Activated CD8-positive, alpha-beta T cell treated with anti-CD3 and anti-CD28 coated beads, Interleukin-2, amount 10 ng/mL, durations not matched to agents 7 days and 5 days (primary cell): Measurements from ENCODE around the gene HSPA1L. TPM values are rescaled to one million over a fixed set of nuclear protein-coding genes. Genes with fewer than 3 reads are reported as not detected.
A peak's percentile ranks its signal among the peaks of the same experiment; 100 is the strongest.
"Not testable (repeated sequence)": the region's sequence is repeated elsewhere in the genome, so short reads cannot be mapped to it uniquely, and the experiment has no call there.

Experiments used
- ATAC-seq: fragments of 150-1000 bp; cut with Tn5 transposase; one replicate; pipeline ENCODE4 v1.10.0; 2021; ENCODE audit warnings: moderate library complexity
- CTCF ChIA-PET: fragments of 350-600 bp; sonication (Branson Sonifier 250); formaldehyde crosslinking; loops from one replicate; lab custom pipeline; 2021; ENCODE audit warnings: antibody characterized with exemption; lab: Charles Lee
- POLR2A ChIA-PET: fragments of 350-600 bp; sonication (Branson Sonifier 250); formaldehyde crosslinking; loops from one replicate; lab custom pipeline; 2021; ENCODE audit warnings: antibody characterized with exemption; lab: Charles Lee
- DNase-seq: peaks from one replicate; pipeline ENCODE4 v3.0.0-alpha.2; 2020
- H3K27ac Mint-ChIP-seq: one replicate; pipeline ENCODE4 v1.8.0; 2021; ENCODE audit warnings: mild to moderate bottlenecking, mixed read lengths
- H3K27me3 Mint-ChIP-seq: one replicate; pipeline ENCODE4 v1.8.0; 2021; ENCODE audit warnings: low read depth, mixed read lengths
- H3K36me3 Mint-ChIP-seq: one replicate; pipeline ENCODE4 v1.8.0; 2021; ENCODE audit warnings: low read depth, mixed read lengths
- H3K4me1 Mint-ChIP-seq: one replicate; pipeline ENCODE4 v1.8.0; 2021; ENCODE audit warnings: low read depth, mixed read lengths
- H3K4me3 Mint-ChIP-seq: one replicate; pipeline ENCODE4 v1.8.0; 2021; ENCODE audit warnings: mild to moderate bottlenecking, mixed read lengths
- H3K9me3 Mint-ChIP-seq: one replicate; pipeline ENCODE4 v1.8.0; 2022; ENCODE audit warnings: mixed read lengths; ENCODE audit not compliant: insufficient read depth
- total RNA-seq, 2 experiments: library from RNA; stranded (reverse); gene quantifications; one replicate each; pipeline ENCODE4 v1.2.3, GENCODE V29; 2021

The HSPA1L gene
- total RNA-seq, 2 experiments from 2014 or later = 3.0 to 3.1 TPM

DNA sequence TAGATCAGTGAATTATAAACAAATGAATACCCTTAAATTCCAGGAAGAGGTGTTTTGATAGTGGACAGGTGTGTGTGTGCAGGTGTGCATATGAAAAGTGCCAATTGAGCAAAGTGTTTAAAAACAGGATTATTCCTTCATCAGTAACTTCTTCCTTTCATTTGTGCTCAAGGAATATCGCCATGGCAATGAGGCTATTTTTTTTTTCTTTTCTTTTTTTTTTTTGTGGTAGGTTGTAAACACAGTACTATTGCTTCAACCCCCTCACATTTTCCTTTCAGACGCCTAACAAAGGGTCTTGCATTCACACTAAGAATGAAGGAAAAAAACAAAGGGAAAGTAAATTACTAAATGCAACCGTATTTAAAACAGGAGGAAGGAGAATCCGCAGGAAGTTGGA, 10.5 kb upstream of the HSPA1L start:
- ChIA-PET CTCF (interaction anchor here (0.6 to 2.8 kb wide), 5 partner anchors 8 to 241 kb away, joined by 3 to 17 read pairs (median 3); partner anchors contain the start of genes LSM2 and MSH5), POLR2A (interaction anchor here (3.4 kb wide), 1 partner anchor 161 kb away, joined by 17 read pairs; the partner anchor contains the start of genes CSNK2B and GPANK1)
- Mint-ChIP-seq H3K4me3 (peak overlapping the region; percentile 86), H3K36me3 (peaks cover 20% of the 10 kb centered on the region), H3K27me3 (no peaks in the 10 kb centered on the region), H3K4me1 (peaks cover 53% of the 10 kb centered on the region), H3K9me3 (no peaks in the 10 kb centered on the region), H3K27ac (peak overlapping the region; percentile 52)
- no peak for DNase-seq
- no peak for ATAC-seq

DNA sequence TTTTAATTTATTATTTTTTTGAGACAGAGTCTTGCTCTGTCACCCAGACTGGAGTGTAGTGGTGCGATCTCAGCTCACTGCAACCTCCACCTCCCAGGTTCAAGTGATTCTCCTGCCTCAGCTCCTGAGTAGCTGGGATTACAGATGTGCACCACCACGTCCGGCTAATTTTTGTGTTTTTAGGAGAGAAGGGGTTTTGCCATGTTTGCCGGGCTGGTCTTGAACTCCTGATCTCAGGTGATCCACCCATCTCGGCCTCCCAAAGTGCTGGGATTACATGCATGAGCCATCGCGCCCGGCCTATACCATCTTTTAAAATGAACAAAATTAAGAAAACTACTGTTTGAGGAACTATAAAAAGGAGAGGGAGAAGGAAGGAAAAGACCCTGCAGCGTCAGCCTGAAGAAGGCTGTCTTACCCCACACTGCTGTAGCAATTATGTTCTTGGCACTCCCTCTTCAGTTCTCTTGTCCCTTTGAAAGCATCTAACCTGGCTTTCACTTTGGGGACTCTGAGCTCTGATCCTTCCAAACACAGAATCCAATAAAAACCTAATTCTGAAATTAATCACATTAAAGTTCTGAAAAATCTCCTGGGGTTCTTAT, 8.6 kb upstream of the HSPA1L start:
- not testable (repeated sequence) for DNase-seq
- peaks cover 64% of the 10 kb centered on the region for H3K4me1 Mint-ChIP-seq

GRCh38 chr6:31822036-31822821, 7.1 kb upstream of the HSPA1L start:
- Mint-ChIP-seq H3K36me3 (peaks cover 22% of the 10 kb centered on the region), H3K27me3 (no peaks in the 10 kb centered on the region), H3K27ac (peak overlapping the region; percentile 88), H3K4me1 (peaks cover 78% of the 10 kb centered on the region), H3K4me3 (peak overlapping the region; percentile 87), H3K9me3 (no peaks in the 10 kb centered on the region)
- CTCF ChIA-PET = interaction anchor here (0.7 to 1.6 kb wide), 4 partner anchors 26 to 93 kb away, joined by 3 to 5 read pairs (median 4); partner anchors contain the start of genes DDAH2 and VARS1
- ATAC-seq (peak; percentile 26), DNase-seq (peak; percentile 68)
- POLR2A ChIA-PET = interaction anchor here (0.7 to 2.4 kb wide), 6 partner anchors 12 to 87 kb away, joined by 3 to 9 read pairs (median 3); partner anchors contain the start of genes CLIC1, LSM2, MSH5 and VARS1

More for the DNA sequence above, 8.6 kb upstream of the HSPA1L start:
- not testable (repeated sequence) for H3K27ac Mint-ChIP-seq, ATAC-seq, H3K4me3 Mint-ChIP-seq, H3K9me3 Mint-ChIP-seq, H3K27me3 Mint-ChIP-seq
- ChIA-PET CTCF (interaction anchor here (1.0 to 1.3 kb wide), 2 partner anchors 40 to 94 kb away, joined by 3 read pairs; partner anchors contain the start of gene DDAH2), POLR2A (interaction anchor here (2.4 kb wide), 1 partner anchor 84 kb away, joined by 9 read pairs; the partner anchor contains the start of gene MSH5)
- H3K36me3 Mint-ChIP-seq = peaks cover 12% of the 10 kb centered on the region

DNA sequence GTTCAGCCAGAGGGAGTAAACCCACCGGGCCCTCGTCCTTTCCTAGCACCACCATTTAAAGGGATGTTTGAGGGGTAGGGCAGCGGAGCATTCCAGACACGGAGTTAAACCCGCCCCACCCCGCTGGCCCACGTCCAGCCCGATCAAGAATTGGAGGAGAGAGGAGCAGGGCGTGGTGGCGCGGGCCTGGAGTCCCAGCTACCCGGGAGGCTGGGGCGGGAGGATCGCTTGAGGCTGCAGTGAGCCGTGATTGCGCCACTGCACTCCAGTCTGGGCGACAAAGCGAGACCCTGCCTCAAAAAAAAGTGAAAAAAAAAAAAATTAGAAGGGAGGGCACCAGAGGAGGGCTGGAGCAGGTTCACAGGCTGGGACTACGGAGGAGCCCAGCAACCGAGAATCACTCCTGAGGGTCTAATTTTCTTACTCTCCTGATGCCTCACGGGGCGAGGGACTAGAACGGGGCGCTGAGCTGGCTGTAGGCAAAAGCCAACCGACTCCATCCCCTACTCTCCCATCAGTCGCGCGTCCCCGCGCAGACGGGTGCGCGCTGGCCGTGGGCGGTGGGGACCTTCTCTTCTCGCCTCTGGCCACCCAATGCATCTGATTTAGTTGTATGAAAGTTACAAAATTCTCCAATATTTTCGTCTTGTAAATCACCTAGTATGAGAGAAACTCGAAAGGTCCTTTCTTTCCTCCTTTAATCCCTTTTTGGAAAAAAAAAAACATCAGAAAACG, 6.4 kb upstream of the HSPA1L start:
- H3K36me3 Mint-ChIP-seq = peaks cover 22% of the 10 kb centered on the region
- no peaks in the 10 kb centered on the region for H3K27me3 Mint-ChIP-seq
- ChIA-PET POLR2A (interaction anchor here (1.2 to 2.4 kb wide), 5 partner anchors 12 to 86 kb away, joined by 3 to 9 read pairs (median 3); partner anchors contain the start of genes CLIC1, LSM2, MSH5 and VARS1), CTCF (interaction anchor here (1.6 kb wide), 1 partner anchor 51 kb away, joined by 5 read pairs; no protein-coding TSS in a partner anchor)
- H3K27ac Mint-ChIP-seq = peak overlapping the region; percentile 88
- peaks cover 70% of the 10 kb centered on the region for H3K4me1 Mint-ChIP-seq
- ATAC-seq = peak; percentile 24
- H3K9me3 Mint-ChIP-seq = no peaks in the 10 kb centered on the region
- peak; percentile 58 for DNase-seq
- H3K4me3 Mint-ChIP-seq = peak overlapping the region; percentile 87

DNA sequence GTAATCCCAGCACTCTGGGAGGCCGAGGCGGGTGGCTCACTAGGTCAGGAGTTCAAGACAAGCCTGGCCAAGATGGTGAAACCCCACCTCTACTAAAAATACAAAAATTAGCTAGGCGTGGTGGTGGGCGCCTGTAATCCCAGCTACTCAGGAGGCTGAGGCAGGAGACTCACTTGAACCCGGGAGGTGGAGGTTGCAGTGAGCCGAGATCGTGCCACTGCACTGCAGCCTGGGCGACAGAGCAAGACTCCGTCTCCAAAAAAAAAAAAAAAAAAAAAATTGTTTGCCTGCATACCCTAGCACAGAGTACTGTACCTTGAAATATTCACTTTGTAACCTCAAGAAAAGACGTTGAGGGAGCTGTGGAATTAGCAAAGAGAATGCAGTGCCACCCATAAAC, 5.3 kb upstream of the HSPA1L start:
- H3K4me3 Mint-ChIP-seq = peak overlapping the region; percentile 87
- peaks cover 62% of the 10 kb centered on the region for H3K4me1 Mint-ChIP-seq
- H3K27me3 Mint-ChIP-seq, H3K27ac Mint-ChIP-seq, POLR2A ChIA-PET, ATAC-seq, DNase-seq, H3K9me3 Mint-ChIP-seq: not testable (repeated sequence)
- H3K36me3 Mint-ChIP-seq = peaks cover 20% of the 10 kb centered on the region
- CTCF ChIA-PET = interaction anchor here (1.1 to 4.0 kb wide), 4 partner anchors 13 to 93 kb away, joined by 3 to 14 read pairs (median 8); partner anchors contain the start of gene LSM2

DNA sequence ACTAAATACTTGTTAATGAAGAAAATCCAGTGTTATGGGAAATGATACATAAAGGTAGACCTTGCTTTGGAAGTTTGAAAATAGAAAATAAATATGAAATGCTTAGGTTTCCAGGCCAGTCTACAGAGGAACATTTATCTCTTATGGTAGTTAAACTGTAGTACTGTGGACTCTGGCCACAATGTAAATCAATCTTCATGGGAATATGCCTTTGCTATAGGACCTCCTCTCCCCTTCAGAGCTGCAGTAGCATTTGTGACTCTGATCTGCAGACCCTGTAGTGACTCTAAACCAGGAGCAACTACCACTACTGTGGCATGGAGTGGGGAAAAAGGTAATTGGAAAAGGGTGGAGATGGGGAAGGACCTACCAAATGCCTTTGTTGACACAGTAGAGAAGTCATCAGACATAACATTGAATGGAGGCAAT, 4.8 kb upstream of the HSPA1L start:
- no peak for ATAC-seq
- ChIA-PET POLR2A (no interaction called here), CTCF (interaction anchor here (1.1 to 4.0 kb wide), 5 partner anchors 10 to 93 kb away, joined by 3 to 14 read pairs (median 6); partner anchors contain the start of gene LSM2)
- Mint-ChIP-seq H3K9me3 (no peaks in the 10 kb centered on the region), H3K27ac (peak overlapping the region; percentile 8), H3K27me3 (no peaks in the 10 kb centered on the region), H3K4me1 (peaks cover 60% of the 10 kb centered on the region), H3K4me3 (peak overlapping the region; percentile 19), H3K36me3 (peaks cover 16% of the 10 kb centered on the region)
- DNase-seq = no peak

- Mint-ChIP-seq H3K36me3 (peaks cover 13% of the 10 kb centered on the region), H3K4me3 (peak overlapping the region; percentile 96), H3K4me1 (peaks cover 58% of the 10 kb centered on the region), H3K27ac (peak overlapping the region; percentile 94)
- not testable (repeated sequence) for ATAC-seq, H3K9me3 Mint-ChIP-seq, H3K27me3 Mint-ChIP-seq
- peak; percentile 48 for DNase-seq
- ChIA-PET POLR2A (interaction anchor here (0.9 to 2.1 kb wide), 13 partner anchors 8 to 238 kb away, joined by 3 to 21 read pairs (median 5); partner anchors contain the start of genes CLIC1, HSPA1B, LSM2 and MSH5), CTCF (interaction anchor here (0.7 to 4.0 kb wide), 14 partner anchors 8 to 238 kb away, joined by 3 to 14 read pairs (median 6); partner anchors contain the start of genes BAG6, CLIC1, LSM2 and MSH5)
These were observed 2.9 kb upstream of the HSPA1L start for GRCh38 chr6:31817929-31818511.

DNA sequence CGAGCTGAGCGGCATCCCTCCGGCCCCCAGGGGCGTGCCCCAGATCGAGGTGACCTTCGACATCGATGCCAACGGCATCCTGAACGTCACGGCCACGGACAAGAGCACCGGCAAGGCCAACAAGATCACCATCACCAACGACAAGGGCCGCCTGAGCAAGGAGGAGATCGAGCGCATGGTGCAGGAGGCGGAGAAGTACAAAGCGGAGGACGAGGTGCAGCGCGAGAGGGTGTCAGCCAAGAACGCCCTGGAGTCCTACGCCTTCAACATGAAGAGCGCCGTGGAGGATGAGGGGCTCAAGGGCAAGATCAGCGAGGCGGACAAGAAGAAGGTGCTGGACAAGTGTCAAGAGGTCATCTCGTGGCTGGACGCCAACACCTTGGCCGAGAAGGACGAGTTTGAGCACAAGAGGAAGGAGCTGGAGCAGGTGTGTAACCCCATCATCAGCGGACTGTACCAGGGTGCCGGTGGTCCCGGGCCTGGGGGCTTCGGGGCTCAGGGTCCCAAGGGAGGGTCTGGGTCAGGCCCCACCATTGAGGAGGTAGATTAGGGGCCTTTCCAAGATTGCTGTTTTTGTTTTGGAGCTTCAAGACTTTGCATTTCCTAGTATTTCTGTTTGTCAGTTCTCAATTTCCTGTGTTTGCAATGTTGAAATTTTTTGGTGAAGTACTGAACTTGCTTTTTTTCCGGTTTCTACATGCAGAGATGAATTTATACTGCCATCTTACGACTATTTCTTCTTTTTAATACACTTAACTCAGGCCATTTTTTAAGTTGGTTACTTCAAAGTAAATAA, 2.2 kb upstream of the HSPA1L start:
- peak; percentile 28 for ATAC-seq
- peak overlapping the region; percentile 96 for H3K4me3 Mint-ChIP-seq

GRCh38 chr6:31814677-31815024, 432 bp downstream of the HSPA1L start:
- peak overlapping the region; percentile 89 for H3K4me3 Mint-ChIP-seq
- H3K36me3 Mint-ChIP-seq = peaks cover 23% of the 10 kb centered on the region
- peaks cover 43% of the 10 kb centered on the region for H3K4me1 Mint-ChIP-seq
- H3K9me3 Mint-ChIP-seq = no peaks in the 10 kb centered on the region
- peak; percentile 55 for ATAC-seq
- no peaks in the 10 kb centered on the region for H3K27me3 Mint-ChIP-seq
- H3K27ac Mint-ChIP-seq = peak overlapping the region; percentile 90
- peak; percentile 86 for DNase-seq
- ChIA-PET POLR2A (interaction anchor here (0.8 to 5.1 kb wide), 9 partner anchors 8 to 222 kb away, joined by 3 to 37 read pairs (median 4); partner anchors contain the start of genes BAG6, CLIC1, HSPA1B and LSM2), CTCF (interaction anchor here (0.8 to 3.3 kb wide), 8 partner anchors 8 to 222 kb away, joined by 3 to 16 read pairs (median 4); partner anchors contain the start of genes HSPA1B, LSM2 and NCR3)

More for the DNA sequence above, 2.2 kb upstream of the HSPA1L start:
- Mint-ChIP-seq H3K4me1 (peaks cover 57% of the 10 kb centered on the region), H3K27ac (peak overlapping the region; percentile 94), H3K36me3 (peaks cover 13% of the 10 kb centered on the region)
- ChIA-PET CTCF (interaction anchor here (0.7 to 4.0 kb wide), 13 partner anchors 9 to 237 kb away, joined by 3 to 14 read pairs (median 5); partner anchors contain the start of genes BAG6, CLIC1, LSM2 and MSH5), POLR2A (interaction anchor here (0.6 to 2.1 kb wide), 15 partner anchors 9 to 360 kb away, joined by 3 to 21 read pairs (median 4); partner anchors contain the start of genes CLIC1, HSPA1B, LSM2 and MSH5)
- not testable (repeated sequence) for H3K27me3 Mint-ChIP-seq, H3K9me3 Mint-ChIP-seq
- peak; percentile 56 for DNase-seq
